Epidermal melanocyte (primary cell): Measurements from ENCODE around the gene DIDO1.
"Not testable (repeated sequence)": the region's sequence is repeated elsewhere in the genome, so short reads cannot be mapped to it uniquely, and the experiment has no call there.

Experiments
- DNase-seq: peaks from one replicate; pipeline ENCODE4 v3.0.0; 2011; ENCODE audit warnings: low spot score; ENCODE audit not compliant: insufficient read length

The DIDO1 gene

GRCh38 chr20:62929051-62929538, 2.8 kb upstream of the DIDO1 start:
- DNase-seq, result peak; percentile 80

- no peak for DNase-seq
Measured at GRCh38 chr20:62928246-62928939, 2.1 kb upstream of the DIDO1 start.

DNA sequence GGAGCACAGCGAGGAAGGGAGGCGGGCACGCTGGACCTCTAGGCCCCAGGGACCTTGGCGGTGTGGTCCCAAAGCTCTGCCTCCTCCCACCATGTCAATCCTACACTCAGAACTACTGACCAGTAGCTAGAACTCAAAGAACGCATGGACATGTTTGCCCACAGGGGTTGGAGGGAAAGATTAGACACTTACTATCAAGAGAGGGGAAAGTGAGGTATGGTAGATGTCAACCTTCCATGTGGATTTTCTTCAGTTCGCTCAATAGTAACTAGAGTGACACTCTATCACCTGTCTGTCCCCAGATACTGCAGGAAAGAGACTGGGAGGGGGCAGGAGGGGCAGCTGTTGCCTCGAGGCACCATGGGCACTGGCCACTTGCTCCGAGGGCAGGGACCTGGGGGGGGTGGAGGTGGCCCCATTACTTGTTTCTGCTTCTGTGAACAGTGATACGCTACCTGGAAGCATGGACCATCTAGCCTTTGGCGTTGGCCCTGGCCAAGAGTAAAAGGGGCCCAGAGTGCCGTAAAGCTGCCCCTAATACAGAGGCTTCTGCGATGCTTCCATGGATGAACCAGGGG, 912 bp upstream of the DIDO1 start:
- no peak for DNase-seq

- DNase-seq, result no peak
Measured at GRCh38 chr20:62925420-62926228, 681 bp downstream of the DIDO1 start.

DNA sequence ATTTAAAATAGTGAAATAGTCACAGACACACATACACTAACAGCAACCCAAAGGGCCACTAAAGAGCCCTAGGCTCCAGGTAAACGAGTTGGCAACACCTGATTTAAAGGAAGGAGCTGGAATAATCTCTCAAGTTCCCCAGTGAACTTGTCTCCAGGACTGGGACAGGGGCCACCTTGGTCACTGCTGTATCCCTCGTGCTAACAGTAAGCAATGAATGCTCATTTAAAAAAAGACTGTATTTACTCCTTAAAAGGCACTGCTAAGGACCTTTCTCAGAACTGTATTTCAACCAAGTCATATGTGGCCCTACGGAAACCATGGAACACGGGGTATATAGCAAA, 1.3 kb downstream of the DIDO1 start:
- DNase-seq, result no peak

DNA sequence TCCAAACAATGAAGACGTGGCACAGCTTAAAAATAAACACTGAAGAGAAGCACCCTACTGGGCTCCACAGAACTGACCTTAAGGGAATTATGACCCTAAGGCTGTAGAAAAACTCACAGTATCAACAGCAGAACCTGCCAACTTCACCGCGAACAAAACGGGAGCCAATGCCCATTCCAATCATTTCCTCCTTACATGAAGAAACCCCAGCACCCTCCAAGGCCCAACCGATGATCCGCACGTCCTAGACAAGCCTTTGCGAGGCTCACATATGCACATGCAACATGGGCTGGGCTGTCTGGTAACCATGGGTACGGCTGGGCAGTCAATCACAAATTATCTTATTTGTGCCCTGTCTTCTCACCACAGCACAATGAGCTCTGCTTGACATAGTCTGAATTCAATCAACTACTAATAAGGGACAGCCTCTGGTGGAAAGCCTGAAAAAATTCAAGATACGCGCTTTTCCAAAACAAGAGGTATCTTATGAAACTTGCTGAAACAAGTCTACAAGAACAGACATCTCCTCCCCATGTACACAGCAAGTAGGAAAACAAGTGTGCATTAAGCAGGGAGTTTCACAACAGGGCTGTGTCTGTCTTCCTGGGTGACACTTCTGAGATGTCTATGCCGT, 1.7 kb downstream of the DIDO1 start:
- no peak for DNase-seq

DNA sequence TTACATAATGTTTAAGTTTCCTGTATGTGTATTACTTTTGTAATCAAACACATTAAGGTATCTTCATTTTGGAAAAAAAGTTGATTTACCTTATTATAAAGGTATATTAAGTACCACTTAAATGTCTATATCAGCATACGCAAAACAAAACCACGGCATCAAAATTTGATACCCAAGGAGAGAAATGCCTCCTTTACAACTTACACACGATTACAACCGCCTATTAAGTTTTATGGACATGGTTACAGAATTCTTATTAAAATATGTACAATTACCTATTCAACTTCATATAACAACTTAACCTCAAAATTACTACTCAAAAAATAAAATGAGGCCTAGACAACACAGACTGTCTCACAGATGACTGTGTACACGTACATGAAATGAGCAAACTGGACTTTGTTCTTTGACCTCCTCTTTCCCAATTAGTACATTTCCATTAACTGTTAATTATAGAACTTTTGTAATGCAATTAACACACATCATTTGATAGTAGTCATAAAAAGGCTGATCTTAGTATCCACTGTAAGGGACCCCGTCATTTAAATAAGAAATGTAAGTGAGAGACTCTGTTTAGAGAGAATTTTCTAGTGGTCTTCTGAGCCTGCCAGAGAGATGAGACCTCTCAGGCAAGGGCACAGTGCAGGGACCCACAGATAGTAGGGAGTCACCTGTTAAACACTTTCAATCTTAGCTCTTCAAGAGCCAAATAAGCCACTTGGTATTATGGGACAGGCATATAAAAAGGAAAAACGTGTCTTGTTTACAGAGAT, 2.5 kb downstream of the DIDO1 start:
- no peak for DNase-seq

DNA sequence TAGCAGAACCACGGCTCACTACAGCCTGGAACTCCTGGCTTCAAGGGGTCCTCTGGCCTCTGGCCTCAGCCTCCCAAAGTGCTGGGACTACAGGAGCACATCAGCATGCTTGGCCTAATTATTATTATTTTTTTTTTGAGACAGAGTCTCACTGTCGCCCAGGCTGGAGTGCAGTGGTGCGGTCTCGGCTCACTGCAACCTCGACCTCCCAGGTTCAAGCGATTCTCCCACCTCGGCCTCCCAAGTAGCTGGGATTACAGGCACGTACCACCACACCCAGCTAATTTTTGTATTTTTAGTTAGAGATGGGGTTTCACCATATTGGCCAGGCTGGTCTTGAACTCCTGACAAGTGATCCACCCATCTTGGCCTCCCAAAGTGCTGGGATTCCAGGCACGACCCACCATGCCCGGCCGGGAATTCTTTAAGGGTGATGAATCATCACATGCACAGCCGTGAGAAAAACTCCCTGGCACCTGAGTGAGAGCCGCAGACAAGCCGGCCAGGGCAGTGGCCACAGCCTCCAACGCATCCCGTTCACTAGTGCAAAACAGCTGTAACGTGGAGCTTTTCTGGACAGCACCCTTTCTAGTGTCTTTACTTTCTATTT, 3.1 kb downstream of the DIDO1 start:
- not testable (repeated sequence) for DNase-seq

DNA sequence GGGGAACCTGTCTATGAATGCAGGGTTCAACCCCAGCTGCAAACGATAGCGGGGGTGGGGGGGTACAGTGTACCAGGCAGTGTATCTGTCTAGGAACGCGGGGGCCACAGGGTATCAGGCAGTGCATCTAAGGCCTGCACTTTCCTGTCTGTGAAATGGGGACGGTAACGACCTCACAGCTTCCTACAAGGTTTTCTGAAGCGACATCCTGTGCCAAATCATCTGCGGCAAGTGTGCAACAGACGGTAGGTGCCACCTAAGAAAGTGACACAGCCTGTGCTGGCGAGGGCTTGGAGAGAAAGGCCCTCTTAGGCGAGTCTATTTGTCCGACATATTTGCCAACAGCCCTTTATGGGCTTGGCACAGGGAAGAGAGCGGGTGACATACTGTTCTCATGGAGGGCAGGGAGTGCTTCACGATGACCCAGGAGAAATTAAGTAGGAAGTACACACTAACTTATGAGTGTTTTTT, 3.8 kb downstream of the DIDO1 start:
- DNase-seq, result no peak

DNA sequence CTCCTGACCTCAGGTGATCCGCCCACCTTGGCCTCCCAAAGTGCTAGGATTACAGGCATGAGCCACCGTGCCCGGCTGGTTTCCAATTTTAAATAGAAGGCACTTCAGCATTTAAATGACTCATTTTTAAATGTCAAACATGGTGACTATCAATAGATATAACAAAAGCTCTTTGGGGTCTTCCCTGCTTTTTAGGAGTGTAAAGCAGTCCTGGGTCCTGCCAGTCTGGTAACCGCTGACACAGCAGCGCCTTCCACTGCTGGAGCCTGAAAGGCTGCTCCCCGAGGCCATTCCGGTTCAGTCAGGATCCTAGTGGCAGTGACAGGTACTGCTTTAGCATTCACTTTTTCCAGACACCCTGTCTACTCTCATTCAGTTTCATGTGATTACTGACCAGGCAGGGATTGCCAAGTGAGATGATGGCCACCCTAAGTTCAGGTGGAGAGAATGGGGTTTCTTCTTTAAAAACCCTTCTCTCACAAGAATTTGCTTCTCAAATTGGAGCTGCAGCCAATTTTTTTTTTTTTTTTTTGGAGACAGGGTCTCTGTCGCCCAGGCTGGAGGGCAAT, 5.1 kb downstream of the DIDO1 start:
- DNase-seq, result peak; percentile 48

- DNase-seq, result no peak
Measured at GRCh38 chr20:62920039-62920645, 6.2 kb downstream of the DIDO1 start.

- no peak for DNase-seq
Measured at GRCh38 chr20:62918831-62919230, 7.5 kb downstream of the DIDO1 start.

DNA sequence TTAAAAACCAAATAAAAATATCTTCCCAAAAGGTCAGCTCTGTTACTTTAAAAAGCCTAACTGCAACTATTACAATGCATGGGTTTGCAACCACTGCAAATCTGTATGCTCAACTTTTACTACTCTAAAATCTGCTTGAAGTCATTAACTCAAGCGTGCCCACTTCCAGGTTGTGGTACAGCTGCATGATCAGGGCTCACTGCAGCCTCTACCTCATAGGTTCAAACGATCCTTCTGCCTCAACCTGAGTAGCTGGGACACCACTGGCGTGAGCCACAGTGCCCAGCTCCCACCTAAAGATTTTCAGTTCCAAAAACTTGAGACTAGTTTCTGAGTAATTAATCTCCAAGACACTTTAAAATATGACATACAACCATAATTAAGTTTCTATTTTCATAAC, 8.2 kb downstream of the DIDO1 start:
- no peak for DNase-seq

DNA sequence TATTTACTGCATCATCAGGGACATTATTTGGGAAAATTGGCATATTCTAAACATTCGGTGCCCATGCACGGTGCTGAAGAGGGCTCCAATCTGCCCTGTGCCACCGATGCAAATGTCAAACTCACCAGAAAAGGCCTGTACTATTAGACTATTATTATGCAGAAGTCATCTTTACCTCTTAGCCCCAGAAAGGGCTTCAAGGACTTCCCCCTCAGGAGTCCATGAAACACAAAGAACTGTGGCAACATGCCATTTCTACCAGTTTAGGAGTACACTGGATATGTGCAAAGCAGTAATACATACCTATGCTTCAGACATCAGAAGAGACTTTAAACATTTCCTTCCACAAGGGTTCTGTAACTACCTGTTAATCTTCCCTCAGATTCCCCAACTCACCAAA, 8.6 kb downstream of the DIDO1 start:
- DNase-seq, result no peak

DNA sequence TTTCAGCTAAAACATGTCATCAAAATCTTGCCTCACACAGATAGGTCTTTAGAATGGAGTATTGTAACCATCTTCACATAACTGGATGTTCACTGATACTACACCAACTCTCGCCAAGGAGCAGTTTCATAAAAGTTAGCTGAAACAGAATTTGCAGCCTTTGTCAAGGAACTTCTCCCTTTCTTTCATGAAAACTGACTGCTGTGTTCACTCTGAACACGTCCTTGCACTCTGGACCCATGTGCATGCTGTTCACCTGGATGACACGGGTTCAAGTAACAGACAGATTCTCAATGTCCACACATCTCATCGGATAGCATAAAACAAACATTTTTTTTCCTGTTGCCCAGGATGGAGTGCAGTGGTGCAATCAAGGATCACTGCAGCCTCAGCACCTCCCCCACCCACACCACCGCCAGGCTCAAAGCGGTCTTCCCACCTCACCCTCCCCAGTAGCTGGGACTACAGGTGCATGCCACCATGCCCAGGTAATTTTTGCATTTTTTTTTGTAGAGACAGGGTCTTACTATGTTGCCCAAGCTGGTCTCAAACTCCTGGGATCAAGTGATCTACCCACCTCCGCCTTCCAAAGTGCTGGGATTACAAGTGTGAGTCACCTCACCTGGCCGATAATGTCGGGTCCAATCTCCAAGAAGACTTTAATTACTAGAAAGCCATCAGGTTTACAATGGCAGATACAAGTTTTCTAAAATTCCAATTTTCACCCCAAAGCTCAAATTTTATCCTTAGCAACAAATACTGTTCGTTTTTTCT, 9.4 kb downstream of the DIDO1 start:
- DNase-seq, result no peak

GRCh38 chr20:62914970-62915457, 11.3 kb downstream of the DIDO1 start:
- DNase-seq, result peak; percentile 50

DNA sequence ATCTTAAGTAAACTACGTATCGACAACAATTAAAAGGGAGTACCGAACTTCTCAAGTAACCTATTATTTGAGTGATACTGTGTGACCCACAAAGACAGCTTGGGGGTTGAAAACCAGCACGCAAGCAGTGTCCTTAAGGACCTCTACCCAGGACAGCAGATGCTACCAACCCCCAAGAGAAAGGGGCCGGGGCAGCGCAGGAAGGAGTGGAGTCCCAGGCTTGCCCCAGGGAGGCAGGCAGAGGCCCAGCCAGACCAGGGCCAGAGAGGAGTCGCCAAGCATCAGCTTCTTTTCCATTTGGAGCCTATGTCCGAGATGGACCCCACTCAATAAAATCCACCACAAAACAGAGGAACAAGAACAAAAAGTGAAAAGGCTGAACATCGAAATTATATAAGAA, 11.9 kb downstream of the DIDO1 start:
- no peak for DNase-seq

GRCh38 chr20:62913043-62913630, 13.2 kb downstream of the DIDO1 start:
- DNase-seq, result no peak
